ENCODE data around the gene FGF4. TPM values are rescaled to one million over a fixed set of nuclear protein-coding genes. Genes with fewer than 3 reads are reported as not detected.

The FGF4 gene
- total and polyA plus RNA-seq, 4 donors: not detected

- H3K9ac ChIP-seq (ENCODE audit: low read depth in 1 of 2, low read length in 2 of 2): no peak overlapping the region
- TF ChIP-seq, protein P1, sequence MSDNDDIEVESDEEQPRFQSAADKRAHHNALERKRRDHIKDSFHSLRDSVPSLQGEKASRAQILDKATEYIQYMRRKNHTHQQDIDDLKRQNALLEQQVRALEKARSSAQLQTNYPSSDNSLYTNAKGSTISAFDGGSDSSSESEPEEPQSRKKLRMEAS (IDR thresholded peaks at IDR 0.05): no peak
- TF ChIP-seq RAD21 (IDR thresholded peaks at IDR 0.05): no peak
- no peak for TF ChIP-seq RXRA (IDR thresholded peaks at IDR 0.05)
- TF ChIP-seq EGR1 (IDR thresholded peaks at IDR 0.05; ENCODE audit: low read depth in 2 of 2): no peak
- TF ChIP-seq, protein P2, sequence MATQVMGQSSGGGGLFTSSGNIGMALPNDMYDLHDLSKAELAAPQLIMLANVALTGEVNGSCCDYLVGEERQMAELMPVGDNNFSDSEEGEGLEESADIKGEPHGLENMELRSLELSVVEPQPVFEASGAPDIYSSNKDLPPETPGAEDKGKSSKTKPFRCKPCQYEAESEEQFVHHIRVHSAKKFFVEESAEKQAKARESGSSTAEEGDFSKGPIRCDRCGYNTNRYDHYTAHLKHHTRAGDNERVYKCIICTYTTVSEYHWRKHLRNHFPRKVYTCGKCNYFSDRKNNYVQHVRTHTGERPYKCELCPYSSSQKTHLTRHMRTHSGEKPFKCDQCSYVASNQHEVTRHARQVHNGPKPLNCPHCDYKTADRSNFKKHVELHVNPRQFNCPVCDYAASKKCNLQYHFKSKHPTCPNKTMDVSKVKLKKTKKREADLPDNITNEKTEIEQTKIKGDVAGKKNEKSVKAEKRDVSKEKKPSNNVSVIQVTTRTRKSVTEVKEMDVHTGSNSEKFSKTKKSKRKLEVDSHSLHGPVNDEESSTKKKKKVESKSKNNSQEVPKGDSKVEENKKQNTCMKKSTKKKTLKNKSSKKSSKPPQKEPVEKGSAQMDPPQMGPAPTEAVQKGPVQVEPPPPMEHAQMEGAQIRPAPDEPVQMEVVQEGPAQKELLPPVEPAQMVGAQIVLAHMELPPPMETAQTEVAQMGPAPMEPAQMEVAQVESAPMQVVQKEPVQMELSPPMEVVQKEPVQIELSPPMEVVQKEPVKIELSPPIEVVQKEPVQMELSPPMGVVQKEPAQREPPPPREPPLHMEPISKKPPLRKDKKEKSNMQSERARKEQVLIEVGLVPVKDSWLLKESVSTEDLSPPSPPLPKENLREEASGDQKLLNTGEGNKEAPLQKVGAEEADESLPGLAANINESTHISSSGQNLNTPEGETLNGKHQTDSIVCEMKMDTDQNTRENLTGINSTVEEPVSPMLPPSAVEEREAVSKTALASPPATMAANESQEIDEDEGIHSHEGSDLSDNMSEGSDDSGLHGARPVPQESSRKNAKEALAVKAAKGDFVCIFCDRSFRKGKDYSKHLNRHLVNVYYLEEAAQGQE (IDR thresholded peaks at IDR 0.05): no peak
- no peak for TF ChIP-seq HNF4G (IDR thresholded peaks at IDR 0.05)
- no peak for TF ChIP-seq TAF1 (conservative IDR thresholded peaks at IDR 0.05)
- TF ChIP-seq HNF4A (conservative IDR thresholded peaks at IDR 0.05): no peak
- TF ChIP-seq, protein P3, sequence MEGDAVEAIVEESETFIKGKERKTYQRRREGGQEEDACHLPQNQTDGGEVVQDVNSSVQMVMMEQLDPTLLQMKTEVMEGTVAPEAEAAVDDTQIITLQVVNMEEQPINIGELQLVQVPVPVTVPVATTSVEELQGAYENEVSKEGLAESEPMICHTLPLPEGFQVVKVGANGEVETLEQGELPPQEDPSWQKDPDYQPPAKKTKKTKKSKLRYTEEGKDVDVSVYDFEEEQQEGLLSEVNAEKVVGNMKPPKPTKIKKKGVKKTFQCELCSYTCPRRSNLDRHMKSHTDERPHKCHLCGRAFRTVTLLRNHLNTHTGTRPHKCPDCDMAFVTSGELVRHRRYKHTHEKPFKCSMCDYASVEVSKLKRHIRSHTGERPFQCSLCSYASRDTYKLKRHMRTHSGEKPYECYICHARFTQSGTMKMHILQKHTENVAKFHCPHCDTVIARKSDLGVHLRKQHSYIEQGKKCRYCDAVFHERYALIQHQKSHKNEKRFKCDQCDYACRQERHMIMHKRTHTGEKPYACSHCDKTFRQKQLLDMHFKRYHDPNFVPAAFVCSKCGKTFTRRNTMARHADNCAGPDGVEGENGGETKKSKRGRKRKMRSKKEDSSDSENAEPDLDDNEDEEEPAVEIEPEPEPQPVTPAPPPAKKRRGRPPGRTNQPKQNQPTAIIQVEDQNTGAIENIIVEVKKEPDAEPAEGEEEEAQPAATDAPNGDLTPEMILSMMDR (IDR thresholded peaks at IDR 0.05; ENCODE audit: low read depth, low read length, missing input control): no peak
- no peak for TF ChIP-seq ZBTB33 (IDR thresholded peaks at IDR 0.05)
- WGBS: 77% methylated on average over 2 of the region's 2 CpGs
- H3K9me3 ChIP-seq (ENCODE audit: control insufficient read depth in 4 of 4, low read length in 3 of 4): no peaks in the 10 kb centered on the region
- no peak overlapping the region for H3K4me3 ChIP-seq (ENCODE audit: low read depth in 1 of 3, low read length in 3 of 3)
- H3K27me3 ChIP-seq (ENCODE audit: control insufficient read depth in 4 of 4, insufficient read depth in 4 of 4, low read length in 3 of 4): peaks cover 3 to 18% (median 9%) of the 10 kb centered on the region in 4 donors
- H3K36me3 ChIP-seq (ENCODE audit: control insufficient read depth in 4 of 4, insufficient read depth in 3 of 4, low read depth in 1 of 4, low read length in 3 of 4): no peaks in the 10 kb centered on the region
- peaks cover 4 to 20% (median 9%) of the 10 kb centered on the region in 4 donors for H3K4me1 ChIP-seq (ENCODE audit: control insufficient read depth in 4 of 4, insufficient read depth in 4 of 4, low read length in 3 of 4)
- no peak overlapping the region for H3K27ac ChIP-seq (ENCODE audit: low read depth in 1 of 2, low read length in 2 of 2)
- no peak for DNase-seq (ENCODE audit: low spot score)
These were observed 38.7 kb upstream of the FGF4 start for GRCh38 chr11:69813839-69814238.

- H3K27ac ChIP-seq (ENCODE audit: low read depth in 1 of 2, low read length in 2 of 2): no peak overlapping the region
- no peak overlapping the region for H3K9ac ChIP-seq (ENCODE audit: low read depth in 1 of 2, low read length in 2 of 2)
- no peak for TF ChIP-seq FOXA1 (IDR thresholded peaks at IDR 0.05)
- TF ChIP-seq, protein P1 (IDR thresholded peaks at IDR 0.05): no peak
- no peaks in the 10 kb centered on the region for H3K9me3 ChIP-seq (ENCODE audit: control insufficient read depth in 4 of 4, low read length in 3 of 4)
- no peak for DNase-seq (ENCODE audit: low spot score)
- WGBS: 71% methylated on average over 10 of the region's 10 CpGs
- H3K36me3 ChIP-seq (ENCODE audit: control insufficient read depth in 4 of 4, insufficient read depth in 3 of 4, low read depth in 1 of 4, low read length in 3 of 4): no peaks in the 10 kb centered on the region
- H3K4me3 ChIP-seq (ENCODE audit: low read depth in 1 of 3, low read length in 3 of 3): no peak overlapping the region
- peaks cover 3 to 13% (median 9%) of the 10 kb centered on the region in 4 donors for H3K27me3 ChIP-seq (ENCODE audit: control insufficient read depth in 4 of 4, insufficient read depth in 4 of 4, low read length in 3 of 4)
- peaks cover 4 to 16% (median 9%) of the 10 kb centered on the region in 4 donors for H3K4me1 ChIP-seq (ENCODE audit: control insufficient read depth in 4 of 4, insufficient read depth in 4 of 4, low read length in 3 of 4)
These were observed 37.8 kb upstream of the FGF4 start for GRCh38 chr11:69812946-69813345.
